Measurements from ENCODE around the gene NDN.
"Not testable (repeated sequence)": the region's sequence is repeated elsewhere in the genome, so short reads cannot be mapped to it uniquely, and the experiment has no call there.

Gene NDN, protein sequence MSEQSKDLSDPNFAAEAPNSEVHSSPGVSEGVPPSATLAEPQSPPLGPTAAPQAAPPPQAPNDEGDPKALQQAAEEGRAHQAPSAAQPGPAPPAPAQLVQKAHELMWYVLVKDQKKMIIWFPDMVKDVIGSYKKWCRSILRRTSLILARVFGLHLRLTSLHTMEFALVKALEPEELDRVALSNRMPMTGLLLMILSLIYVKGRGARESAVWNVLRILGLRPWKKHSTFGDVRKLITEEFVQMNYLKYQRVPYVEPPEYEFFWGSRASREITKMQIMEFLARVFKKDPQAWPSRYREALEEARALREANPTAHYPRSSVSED

DNA sequence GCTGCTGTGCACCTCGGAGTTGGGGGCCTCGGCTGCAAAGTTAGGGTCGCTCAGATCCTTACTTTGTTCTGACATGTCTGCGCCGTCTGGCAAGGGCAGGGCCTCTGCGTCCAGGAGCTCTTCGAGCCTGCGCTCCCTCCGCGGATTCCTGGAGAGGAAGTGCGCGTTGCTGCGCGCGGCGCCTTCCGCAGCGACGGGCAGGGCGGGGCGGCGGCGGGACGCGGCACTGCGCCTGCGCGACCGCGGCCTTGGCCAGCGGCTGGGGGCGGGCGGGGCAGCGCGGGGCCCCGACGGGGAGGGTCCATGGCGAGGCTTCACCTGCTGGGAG lies at the start of gene NDN:
Gene NDN, minus strand, starts transcription at position 163 of the 328 bp plus-strand sequence. Its CDS starts 88 bp downstream, at position 75.
- Mint-ChIP-seq H3K36me3 (ENCODE audit: low read depth) (peaks cover 4% of the 10 kb centered on the region), H3K27ac (no peak within 1 kb of the TSS), H3K4me3 (peak within 1 kb of the TSS; percentile 80), H3K9me3 (peaks cover 52% of the 10 kb centered on the region), H3K27me3 (ENCODE audit: low read depth, poor library complexity) (peaks cover 6% of the 10 kb centered on the region), H3K4me1 (peaks cover 42% of the 10 kb centered on the region)
- peak; percentile 71 for DNase-seq
- no peak for TF ChIP-seq CTCF (IDR thresholded peaks at IDR 0.05)

- Mint-ChIP-seq H3K27ac (no peak overlapping the region), H3K36me3 (ENCODE audit: low read depth) (no peaks in the 10 kb centered on the region), H3K4me1 (no peaks in the 10 kb centered on the region), H3K4me3 (no peak overlapping the region), H3K27me3 (ENCODE audit: low read depth, poor library complexity) (peaks cover 6% of the 10 kb centered on the region), H3K9me3 (peaks cover 54% of the 10 kb centered on the region)
- no peak for DNase-seq
- no peak for TF ChIP-seq CTCF (IDR thresholded peaks at IDR 0.05)
Measured at GRCh38 chr15:23736033-23736673, 49.0 kb upstream of the NDN start.

DNA sequence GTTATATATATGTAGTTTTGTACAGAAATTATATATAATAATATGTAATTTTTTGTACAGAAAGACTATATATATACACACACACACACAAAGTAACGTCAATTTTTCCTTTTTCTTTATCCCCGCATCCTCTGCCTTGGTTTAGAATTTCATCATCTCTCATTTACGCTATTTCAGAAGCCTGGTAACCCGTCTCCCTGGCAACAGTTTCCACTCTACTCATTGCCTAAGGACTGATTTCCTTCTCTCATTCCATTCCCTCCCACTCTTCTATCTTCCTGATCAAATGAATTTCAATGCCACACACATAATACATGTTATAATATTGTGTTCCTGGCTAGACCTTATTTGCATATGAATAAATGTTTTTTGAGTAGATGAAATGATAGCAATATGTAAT lies 47.8 kb upstream of the NDN start:
- Mint-ChIP-seq H3K36me3 (ENCODE audit: low read depth) (no peaks in the 10 kb centered on the region), H3K9me3 (peaks cover 48% of the 10 kb centered on the region)

DNA sequence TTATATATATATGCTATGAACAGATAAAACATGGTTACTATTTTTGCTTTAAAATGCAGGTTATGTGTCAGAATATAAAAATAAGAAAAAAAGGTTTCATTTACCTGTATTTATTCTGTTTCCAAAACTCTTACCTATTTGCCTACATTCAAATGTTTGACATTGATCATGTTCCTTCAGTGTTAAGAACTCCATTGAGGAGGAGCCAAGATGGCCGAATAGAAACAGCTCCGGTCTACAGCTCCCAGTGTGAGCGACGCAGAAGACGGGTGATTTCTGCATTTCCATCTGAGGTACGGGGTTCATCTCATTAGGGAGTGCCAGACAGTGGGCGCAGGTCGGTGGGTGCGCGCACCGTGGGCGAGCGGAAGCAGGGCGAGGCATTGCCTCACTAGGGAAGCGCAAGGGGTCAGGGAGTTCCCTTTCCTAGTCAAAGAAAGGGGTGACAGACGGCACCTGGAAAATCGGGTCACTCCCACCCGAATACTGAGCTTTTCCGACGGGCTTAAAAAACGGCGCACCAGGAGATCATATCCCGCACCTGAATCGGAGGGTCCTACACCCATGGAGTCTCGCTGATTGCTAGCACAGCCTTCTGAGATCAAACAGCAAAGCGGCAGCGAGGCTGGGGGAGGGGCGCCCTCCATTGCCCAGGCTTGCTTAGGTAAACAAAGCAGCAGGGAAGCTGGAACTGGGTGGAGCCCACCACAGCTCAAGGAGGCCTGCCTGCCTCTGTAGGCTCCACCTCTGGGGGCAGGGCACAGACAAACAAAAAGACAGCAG lies 27.0 kb upstream of the NDN start:
- H3K4me3 Mint-ChIP-seq = peak overlapping the region; percentile 83
- DNase-seq = peak; percentile 20
- H3K4me1 Mint-ChIP-seq; H3K27me3 Mint-ChIP-seq (ENCODE audit: low read depth, poor library complexity): not testable (repeated sequence)
- H3K36me3 Mint-ChIP-seq (ENCODE audit: low read depth) = peaks cover 15% of the 10 kb centered on the region
- peak overlapping the region; percentile 74 for H3K27ac Mint-ChIP-seq
- peaks cover 42% of the 10 kb centered on the region for H3K9me3 Mint-ChIP-seq

More for the DNA sequence above, 47.8 kb upstream of the NDN start:
- no peak overlapping the region for H3K4me3 Mint-ChIP-seq
- TF ChIP-seq CTCF (IDR thresholded peaks at IDR 0.05) = no peak
- DNase-seq = no peak
- H3K4me1 Mint-ChIP-seq = no peaks in the 10 kb centered on the region
- H3K27me3 Mint-ChIP-seq (ENCODE audit: low read depth, poor library complexity) = peaks cover 6% of the 10 kb centered on the region
- H3K27ac Mint-ChIP-seq = no peak overlapping the region

DNA sequence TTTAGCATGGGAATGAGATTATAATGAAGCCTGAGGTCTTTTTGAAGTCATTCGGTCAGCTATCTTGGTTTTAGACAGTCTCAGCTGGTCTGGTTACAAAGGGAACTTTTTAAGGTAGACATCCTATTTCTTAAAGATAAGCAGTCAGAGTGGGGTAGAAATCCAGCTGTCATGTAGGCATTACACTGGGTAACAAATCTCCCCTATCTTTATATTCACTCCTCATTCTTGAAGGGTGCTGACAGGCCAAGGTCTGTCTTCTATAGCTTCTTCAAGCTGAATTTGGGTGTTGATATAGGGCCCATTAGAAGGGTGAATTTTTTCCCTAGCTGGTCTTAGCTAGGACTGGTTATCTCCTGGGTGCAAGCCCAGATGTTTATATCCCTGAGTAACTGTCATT lies 21.2 kb upstream of the NDN start:
- H3K27me3 Mint-ChIP-seq (ENCODE audit: low read depth, poor library complexity) = peaks cover 4% of the 10 kb centered on the region
- no peak overlapping the region for H3K4me3 Mint-ChIP-seq
- no peaks in the 10 kb centered on the region for H3K4me1 Mint-ChIP-seq
- peaks cover 20% of the 10 kb centered on the region for H3K36me3 Mint-ChIP-seq (ENCODE audit: low read depth)
- peaks cover 59% of the 10 kb centered on the region for H3K9me3 Mint-ChIP-seq
- no peak for DNase-seq
- no peak for TF ChIP-seq CTCF (IDR thresholded peaks at IDR 0.05)
- H3K27ac Mint-ChIP-seq = no peak overlapping the region

DNA sequence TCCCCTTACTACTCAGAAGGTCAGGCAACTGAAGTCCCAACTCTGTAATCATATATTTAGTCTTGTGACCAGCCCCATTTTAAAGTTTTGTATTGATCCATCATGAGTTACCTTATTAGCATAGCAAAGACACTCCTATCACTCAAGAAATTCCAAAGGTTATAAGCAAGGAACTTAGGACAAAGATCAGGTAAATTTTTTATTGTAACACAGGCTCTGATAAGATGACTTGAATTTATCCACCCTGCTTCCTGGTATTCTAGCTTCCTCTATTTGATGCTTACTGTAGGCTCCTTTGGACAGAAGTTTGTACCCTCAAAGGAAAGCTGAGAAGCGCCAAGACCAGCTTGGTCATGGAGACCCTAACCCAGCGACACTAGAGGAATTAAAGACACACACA lies 8.2 kb upstream of the NDN start:
- TF ChIP-seq CTCF (IDR thresholded peaks at IDR 0.05) = no peak
- Mint-ChIP-seq H3K4me3 (no peak overlapping the region), H3K36me3 (ENCODE audit: low read depth) (peaks cover 11% of the 10 kb centered on the region), H3K4me1 (peaks cover 13% of the 10 kb centered on the region), H3K27me3 (ENCODE audit: low read depth, poor library complexity) (no peaks in the 10 kb centered on the region), H3K9me3 (peaks cover 65% of the 10 kb centered on the region), H3K27ac (no peak overlapping the region)
- no peak for DNase-seq

Measured in nephron progenitor cell (in vitro differentiated cells).